Measurements from ENCODE around the gene EFCAB6.

Gene EFCAB6, protein sequence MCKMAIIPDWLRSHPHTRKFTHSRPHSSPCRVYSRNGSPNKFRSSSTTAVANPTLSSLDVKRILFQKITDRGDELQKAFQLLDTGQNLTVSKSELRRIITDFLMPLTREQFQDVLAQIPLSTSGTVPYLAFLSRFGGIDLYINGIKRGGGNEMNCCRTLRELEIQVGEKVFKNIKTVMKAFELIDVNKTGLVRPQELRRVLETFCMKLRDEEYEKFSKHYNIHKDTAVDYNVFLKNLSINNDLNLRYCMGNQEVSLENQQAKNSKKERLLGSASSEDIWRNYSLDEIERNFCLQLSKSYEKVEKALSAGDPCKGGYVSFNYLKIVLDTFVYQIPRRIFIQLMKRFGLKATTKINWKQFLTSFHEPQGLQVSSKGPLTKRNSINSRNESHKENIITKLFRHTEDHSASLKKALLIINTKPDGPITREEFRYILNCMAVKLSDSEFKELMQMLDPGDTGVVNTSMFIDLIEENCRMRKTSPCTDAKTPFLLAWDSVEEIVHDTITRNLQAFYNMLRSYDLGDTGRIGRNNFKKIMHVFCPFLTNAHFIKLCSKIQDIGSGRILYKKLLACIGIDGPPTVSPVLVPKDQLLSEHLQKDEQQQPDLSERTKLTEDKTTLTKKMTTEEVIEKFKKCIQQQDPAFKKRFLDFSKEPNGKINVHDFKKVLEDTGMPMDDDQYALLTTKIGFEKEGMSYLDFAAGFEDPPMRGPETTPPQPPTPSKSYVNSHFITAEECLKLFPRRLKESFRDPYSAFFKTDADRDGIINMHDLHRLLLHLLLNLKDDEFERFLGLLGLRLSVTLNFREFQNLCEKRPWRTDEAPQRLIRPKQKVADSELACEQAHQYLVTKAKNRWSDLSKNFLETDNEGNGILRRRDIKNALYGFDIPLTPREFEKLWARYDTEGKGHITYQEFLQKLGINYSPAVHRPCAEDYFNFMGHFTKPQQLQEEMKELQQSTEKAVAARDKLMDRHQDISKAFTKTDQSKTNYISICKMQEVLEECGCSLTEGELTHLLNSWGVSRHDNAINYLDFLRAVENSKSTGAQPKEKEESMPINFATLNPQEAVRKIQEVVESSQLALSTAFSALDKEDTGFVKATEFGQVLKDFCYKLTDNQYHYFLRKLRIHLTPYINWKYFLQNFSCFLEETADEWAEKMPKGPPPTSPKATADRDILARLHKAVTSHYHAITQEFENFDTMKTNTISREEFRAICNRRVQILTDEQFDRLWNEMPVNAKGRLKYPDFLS (N-terminal part only)

DNA sequence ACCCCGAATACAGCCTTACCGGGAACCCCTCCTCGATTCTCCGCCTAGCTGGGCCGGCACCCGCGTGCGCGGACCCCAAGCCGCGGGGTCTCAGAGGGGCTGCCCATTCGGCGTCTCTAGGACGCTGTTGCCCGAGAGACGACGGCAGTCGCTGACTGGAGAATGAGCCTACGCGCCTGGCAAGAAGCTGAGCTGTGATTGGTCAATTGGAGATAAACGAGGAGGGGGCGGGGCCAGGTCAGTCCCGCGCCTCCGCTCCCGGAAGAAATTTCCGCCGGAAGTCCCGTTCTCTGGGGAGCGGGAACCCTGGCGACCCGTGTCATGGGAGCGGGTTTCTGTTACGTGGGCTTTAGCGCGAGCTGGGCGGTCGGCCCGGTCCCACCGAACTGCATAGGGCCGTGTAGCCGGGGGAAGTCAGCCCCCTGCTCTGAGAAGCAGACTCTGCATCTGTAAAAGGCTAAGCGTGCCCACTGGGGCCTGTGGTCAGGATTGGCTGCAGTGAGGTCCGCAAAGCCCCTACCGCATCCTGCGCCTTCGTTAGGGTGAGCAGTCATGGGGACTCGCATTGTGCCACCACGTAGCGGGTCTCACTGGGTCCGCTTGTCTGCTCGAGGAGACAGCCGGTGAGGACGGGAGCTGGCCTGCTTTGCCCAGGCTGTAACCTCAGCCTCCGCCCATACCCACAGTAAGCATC, at the start of gene EFCAB6:
TSS of gene EFCAB6 (minus strand) at position 157 of the 694 bp plus-strand sequence. CDS start 29,987 bp downstream, outside the sequence.
- in situ Hi-C loops (cut with HindIII; ENCODE audit: low sequenced_read_pairs): no loop called here

DNA sequence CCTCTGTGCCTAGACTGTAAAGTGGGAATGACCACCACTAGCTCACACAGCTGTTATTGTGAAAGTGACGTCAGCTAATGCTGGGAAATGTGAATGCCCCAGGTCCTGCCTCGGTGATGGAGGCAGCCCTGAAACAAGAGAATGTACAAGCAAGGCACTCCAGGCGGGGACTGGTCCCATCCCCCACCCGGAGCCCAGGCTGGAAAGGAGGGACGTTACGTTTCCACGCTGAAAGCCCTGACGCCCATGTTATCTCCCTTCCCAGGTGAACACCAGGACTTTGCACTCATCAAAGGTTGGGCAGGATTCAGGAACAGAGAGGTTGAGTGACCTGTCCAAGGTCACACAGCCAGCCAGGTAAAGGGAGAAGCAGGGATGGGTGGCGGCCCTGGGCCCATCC, 49.4 kb upstream of the EFCAB6 start:
- in situ Hi-C loops (cut with HindIII; ENCODE audit: low sequenced_read_pairs): no loop called here

DNA sequence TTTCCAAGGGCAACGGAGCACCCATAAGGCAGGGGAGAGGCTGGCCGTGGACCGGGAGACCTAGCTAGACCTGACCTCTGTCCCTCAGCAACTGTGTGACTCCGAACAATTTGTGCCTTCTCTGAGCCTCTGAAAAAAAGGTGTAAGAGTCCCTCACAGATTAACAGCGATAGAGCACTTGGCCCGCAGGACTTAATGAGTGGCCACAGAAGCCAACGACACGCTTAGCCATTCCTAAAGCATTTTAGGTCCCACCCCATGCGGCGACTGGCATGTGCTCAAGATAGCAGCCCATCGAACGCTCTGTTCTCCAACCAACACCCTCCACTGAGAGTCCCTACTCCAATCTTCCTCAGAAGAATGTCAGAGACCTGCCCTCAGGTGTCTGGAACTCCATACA, 48.7 kb upstream of the EFCAB6 start:
- in situ Hi-C loops (cut with HindIII; ENCODE audit: low sequenced_read_pairs): no loop called here

DNA sequence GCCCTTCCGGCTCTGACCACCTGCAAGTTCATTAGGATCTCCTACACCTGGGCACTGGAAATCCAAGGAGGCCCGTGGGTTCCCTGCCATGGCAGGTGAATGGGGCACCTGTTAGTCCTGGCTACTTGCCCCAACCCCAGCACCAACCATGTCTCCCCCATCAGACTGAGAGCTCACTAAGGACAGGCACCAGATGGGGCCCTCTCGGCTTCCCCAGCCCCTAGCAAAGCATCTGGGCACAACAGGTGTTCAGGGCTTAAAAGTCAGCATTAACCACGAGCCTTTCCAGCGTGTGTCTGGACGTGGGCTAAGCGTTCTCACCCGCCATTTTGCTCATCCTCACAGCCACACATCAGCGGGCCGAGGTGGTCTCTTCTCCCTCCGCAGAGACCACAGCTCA, 48.0 kb upstream of the EFCAB6 start:
- in situ Hi-C loops (cut with HindIII; ENCODE audit: low sequenced_read_pairs): no loop called here

DNA sequence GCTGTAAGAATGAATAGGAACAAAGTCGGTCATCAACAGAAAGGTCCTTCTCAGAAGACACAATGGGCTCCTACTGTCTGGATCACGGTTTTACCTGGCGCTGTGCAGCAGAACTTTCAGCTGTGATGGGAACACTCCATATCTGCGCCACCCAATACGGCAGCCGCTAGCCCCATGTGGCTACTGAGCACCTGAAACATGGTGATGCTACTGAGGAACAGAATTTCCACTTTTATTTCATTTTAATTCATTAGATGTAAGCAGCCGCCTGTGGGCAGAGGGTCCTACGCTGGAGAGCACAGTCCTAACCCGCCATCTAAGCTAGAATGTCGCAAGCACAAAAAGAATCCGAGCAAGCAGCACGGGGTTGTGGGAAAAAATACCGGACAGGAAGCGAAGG, 47.5 kb upstream of the EFCAB6 start:
- in situ Hi-C loops (cut with HindIII; ENCODE audit: low sequenced_read_pairs): no loop called here

DNA sequence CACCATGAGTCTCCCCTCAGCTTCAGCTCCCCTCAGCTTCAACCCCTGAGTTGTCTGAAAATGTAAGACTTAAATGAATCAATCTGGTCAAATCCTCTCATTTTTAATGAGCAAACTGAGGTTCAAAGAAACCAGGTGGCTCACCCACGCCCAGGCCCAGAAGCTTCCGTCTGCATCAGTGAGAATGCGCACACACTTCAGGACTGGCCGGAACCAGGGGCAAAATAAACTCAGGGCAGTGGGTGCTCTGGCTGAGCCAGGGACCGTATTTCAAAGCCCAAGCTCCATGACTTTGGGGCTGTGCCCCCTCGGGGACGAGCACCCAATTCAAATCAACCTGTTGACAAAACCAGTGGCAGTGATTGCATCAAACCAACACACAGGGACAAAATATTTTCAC, 47.1 kb upstream of the EFCAB6 start:
- in situ Hi-C loops (cut with HindIII; ENCODE audit: low sequenced_read_pairs): no loop called here

DNA sequence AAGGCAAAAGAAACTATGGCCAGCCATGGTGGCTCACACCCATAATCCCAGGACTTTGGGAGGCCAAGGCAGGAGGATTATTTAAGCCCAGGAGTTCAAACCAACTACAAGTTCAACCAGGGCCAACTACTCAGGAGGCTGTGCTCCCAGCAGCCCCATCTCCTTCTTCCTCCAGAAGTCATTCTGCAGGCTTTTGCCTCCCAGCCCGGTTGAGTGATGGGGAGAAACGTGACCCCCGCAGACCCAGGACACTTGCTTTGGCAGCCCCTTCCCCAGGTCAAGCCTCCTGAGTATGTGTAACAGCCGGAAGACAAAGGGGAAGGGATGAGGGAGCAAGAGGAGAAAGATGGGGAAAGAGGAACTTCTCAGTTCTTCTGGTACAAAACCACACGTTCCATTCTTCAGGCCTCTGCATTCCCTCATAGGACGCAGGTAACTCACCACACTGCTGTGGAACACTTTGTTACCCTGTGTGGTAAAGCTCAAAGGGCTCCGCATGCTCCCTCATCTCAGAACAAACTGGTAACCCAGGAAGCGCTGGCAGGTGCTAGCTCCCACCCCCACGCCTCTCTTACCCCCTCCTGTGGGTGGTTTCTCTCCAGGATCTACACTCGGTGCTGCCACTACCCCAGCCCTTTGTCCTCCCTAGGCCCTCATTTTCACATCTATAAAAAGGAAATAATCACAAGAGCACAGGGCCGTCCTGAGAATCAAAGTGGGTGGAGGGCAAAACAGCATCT, 46.2 kb upstream of the EFCAB6 start:
- in situ Hi-C loops (cut with HindIII; ENCODE audit: low sequenced_read_pairs): no loop called here

DNA sequence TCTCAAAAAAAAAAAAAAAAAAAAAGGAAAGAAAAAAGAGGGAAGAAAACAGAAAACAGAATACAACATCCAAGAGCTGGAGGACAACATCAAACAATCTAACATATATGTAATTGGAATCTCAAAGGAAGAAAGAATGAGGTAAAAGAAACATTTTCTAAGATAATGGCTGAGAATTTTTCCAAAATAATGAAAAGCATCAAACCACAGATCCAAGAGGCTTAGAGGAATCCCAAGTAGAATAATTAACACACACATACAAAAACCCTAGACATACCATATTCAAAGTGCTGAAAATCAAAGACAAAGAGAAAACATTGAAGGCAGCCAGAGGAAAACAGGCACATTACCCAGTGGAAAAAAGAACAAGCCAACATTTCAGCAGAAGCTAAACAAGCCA, 45.3 kb upstream of the EFCAB6 start:
- in situ Hi-C loops (cut with HindIII; ENCODE audit: low sequenced_read_pairs): no loop called here

DNA sequence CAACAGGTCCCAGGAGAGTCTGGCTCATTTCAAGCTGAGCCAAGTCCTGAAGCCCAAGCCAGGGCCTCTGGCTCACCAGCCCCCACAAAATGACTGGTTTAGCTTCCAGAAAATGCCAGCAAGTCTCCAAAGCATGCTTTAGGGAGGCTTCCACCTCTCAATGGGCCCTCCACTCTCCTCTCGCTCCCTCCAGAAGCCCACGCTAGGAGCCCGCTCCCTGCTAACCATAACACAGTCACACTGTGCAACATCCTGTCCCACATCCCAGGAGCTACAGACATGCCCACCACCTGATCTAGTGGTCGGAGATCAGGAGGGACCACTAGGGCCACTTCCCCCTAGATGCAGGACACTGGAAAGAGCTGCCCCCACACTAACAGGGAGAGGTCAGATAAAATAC, 43.3 kb upstream of the EFCAB6 start:
- in situ Hi-C loops (cut with HindIII; ENCODE audit: low sequenced_read_pairs): no loop called here

DNA sequence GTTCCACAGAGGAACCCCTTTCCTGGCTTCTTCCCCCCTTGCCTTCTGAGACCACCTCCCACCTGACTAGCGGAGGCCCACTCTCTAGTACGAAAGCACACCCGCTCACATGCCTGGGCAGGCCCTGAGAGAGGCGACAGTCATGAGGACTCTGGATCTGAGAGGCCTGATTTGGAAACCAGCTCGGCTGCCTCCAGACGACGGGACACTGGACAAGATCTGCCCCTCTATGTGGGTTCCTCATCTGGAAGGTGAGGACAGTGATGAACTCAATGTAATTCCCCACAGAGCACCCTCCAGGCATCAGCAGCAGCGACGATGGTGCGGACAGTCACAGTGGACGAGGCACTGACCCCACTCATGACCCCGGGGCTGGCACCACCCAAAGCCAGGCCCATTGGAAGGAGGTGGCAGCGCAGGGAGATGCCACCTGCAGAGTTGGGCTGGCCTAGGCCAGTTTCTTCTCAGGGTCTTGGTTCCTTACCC, 42.7 kb upstream of the EFCAB6 start:
- in situ Hi-C loops (cut with HindIII; ENCODE audit: low sequenced_read_pairs): no loop called here

DNA sequence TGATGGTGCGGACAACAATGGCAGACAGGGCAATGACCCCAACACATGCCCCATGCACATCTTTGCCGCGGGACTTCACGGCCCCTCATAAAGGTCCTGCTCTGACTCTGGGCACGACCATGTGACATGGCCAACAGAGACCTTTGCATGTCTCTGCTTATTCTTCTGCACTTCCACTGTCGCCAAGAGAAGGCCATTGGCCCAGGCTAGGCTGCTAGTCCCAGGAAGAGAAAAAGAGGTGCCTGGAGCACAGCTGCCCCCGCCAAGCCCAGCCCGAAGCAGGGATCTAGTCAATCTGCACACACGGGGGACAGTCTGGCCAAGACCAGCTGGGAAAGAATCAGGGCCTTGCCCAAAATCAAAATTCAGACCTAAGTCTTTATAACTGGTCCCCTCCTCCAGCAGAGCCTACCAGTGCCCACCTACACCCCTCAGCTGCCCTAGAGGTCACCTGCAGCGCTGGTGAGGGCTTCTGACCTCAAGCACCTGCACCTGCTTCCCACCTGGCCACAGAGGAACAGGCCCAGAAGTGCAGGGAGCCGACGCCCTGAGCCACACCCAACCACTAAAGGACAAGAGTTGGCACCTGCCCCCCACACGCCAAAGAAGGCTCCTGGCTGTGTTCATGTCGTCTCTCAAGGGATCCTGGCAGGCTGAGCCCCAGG, 42.1 kb upstream of the EFCAB6 start:
- in situ Hi-C loops (cut with HindIII; ENCODE audit: low sequenced_read_pairs): no loop called here

DNA sequence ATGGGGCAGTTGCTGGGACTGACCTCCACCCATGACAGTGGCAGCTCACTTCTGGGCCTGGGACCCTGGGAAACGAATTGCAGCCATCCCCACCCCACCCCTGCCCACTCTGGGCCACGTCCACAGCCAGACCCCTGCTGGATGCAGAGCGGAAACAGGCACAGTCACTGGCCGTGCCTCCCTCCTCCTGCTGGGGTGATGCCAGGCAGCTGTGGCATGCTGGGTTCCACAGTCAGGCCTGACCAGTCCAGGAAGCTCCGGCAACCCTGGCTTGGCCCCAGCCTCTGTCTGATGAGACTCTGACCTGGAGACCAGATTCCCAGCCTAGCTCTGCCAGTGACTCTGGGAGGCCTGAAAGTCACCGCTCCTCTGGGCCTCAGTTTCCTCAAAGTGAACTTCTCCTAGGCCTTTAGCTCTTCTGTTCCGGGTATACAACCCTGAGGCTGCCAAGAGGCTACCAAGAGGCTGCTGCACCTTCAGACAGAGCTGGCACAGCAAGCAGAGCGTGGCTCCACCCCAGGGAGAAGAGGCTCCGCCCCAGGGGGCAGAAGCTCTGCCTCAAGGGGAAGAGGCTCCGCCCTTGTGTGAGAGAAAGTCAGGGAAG, 41.3 kb upstream of the EFCAB6 start:
- in situ Hi-C loops (cut with HindIII; ENCODE audit: low sequenced_read_pairs): no loop called here

DNA sequence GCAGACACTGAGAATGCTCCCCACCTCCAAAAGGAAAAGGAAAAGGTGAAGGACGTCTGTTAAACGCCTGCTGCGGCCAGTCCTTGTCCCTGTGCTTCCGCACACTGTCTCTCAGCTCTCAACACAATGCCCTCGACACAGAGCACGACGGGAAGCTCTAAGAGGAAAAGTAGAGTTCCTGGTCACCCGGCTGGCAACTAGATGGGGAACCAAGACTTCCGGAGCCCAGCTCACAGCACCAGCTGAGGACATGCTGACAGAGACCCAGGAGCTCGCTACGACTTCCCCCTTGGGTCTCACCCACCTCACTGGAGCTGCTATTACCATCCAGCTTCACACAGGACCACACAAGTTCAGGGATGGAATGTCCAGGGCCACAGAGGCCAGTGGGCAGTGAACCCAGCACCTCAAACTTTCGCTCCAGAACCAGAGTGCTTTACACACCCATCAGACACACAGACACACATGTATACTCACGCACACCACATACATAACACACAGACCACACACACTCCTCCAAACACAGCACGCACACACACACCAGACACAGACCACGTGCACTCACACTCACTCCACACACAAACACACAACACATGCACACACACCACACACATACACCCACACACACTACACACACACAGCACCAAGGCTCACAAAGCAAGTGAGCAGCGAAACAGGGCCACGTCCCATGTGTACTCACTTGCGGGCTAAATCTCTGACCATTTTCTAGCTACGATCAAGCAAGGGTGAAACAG, 40.6 kb upstream of the EFCAB6 start:
- in situ Hi-C loops (cut with HindIII; ENCODE audit: low sequenced_read_pairs): no loop called here

DNA sequence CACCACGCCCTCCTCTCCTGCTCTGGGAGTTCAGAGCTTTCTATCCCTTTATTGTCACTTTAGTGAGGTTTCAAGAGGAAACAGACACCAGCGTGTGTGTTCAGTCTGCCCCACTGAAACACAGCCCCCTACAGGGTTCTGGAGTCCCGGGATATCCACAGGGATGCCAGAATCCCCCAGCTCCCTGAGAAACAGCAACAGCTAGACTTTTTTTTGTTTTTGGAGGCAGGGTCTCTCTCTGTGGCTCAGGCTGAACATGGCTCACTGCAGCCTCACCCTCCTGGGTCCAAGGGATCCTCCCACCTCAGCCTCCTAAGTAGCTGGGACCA, 39.8 kb upstream of the EFCAB6 start:
- in situ Hi-C loops (cut with HindIII; ENCODE audit: low sequenced_read_pairs): no loop called here

DNA sequence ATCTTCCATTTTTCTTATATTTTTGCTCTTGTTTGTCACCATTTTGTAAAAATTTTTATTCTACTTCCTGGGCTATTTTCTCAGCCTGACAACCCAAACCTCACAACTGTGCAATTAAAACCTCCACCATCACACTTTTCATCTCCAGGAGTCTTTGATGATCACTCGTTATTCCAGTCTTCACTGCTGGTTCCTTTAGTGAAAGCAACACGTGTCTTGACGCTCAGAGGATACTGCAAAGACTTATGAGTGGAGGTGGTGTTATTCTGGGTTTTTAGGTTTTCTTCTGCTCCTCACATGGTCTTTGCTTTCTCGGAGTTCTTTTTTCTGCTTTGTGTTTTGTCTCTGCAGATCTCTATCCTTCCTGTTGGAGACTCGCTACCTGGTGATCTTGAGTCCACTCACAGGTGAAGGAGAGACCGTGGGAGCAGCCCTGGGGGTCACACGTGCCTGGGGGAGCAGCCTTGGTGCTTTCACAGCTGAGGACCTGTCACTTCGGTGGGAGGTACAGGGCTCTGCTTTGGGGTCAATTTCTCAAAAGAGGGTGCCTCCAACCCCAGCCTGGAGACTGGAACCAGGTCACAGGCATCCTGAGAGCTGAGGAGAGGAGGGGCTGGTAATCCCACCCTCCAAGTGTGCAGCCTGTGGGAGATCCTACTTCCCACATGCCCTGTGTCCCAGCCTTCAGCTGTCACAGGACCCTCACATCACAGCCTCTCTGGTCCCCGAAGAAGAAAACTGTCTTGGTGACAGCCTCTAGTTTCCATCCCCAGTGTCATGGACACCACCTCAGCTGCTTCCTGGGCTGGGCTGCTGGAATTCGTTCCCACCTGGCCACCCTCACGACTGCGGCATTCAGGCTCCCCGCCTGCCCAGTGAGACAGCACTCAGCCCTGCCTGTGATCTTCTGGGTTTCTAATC, 39.2 kb upstream of the EFCAB6 start:
- in situ Hi-C loops (cut with HindIII; ENCODE audit: low sequenced_read_pairs): no loop called here

DNA sequence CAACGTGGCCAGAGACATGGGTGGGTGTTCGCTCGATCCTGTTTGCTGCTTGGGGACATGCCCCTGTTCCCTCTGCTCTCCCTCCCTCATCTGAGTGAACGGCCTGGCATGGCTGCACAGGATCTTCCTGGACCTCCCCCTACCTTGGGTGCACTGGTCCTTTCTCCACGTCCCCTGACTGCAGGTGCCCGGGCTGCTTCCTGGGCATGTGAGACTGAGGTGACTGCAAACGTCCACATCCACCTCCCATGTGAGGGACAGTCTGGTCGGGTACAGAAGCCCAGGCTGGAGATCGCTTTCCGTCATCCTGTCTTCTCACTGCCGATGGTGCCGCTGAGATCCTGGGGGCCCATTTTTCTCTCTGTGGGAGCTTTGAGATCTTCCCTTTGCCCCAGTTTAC, 38.4 kb upstream of the EFCAB6 start:
- in situ Hi-C loops (cut with HindIII; ENCODE audit: low sequenced_read_pairs): no loop called here

DNA sequence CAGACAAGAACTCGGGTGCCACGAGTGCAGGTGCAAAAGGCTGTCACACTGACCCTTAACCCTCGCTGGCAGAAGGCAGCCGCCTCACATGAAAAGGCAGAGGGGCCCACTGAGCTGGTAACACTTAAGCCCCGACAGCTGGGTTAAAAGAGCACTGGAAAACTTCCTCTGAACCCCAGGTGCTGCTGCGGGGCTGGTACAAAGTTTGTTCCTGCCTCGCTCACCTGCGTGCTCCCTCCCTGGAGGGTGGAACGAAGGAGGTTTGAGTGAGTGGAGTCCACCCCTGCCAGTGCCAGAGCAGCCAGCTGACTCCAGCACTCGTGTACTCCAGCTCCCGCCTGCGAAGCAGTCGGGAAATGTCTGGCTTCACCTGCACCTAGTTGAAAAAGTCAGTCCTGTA, 37.6 kb upstream of the EFCAB6 start:
- in situ Hi-C loops (cut with HindIII; ENCODE audit: low sequenced_read_pairs): no loop called here

All from DLD1 (cell line).